ENCODE measurements around the gene OPN3. TPM values are rescaled to one million over a fixed set of nuclear protein-coding genes. Genes with fewer than 3 reads are reported as not detected.

The OPN3 gene
- total and polyA plus RNA-seq, 2 of the 4 experiments (the other 2 are of a cell fraction) = 16.4 to 21.9 TPM

DNA sequence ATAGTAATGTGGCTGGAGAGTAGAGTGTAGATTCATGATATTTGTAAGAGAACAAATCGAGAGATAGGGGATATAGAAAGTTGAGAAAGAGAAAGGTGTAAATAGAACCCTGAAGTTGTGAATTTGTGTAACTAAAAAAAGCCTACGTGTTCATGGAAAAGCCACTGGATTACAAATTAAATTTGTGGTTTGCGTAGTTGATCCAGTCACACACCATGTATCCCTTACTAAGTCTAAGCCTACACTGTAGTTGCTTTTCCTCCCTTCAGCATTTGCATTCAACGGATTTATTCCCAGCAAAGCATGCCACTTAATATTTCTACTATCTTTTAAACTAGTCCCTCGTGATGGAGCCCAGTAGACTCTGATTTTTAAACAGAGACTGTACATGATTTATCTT is 83.1 kb downstream of the OPN3 start:
- no TSS peak for BruUV-seq (replicated peaks)
- H2BK5ac ChIP-seq (ENCODE audit: low read depth, low read length, poor library complexity, severe bottlenecking) = no peak overlapping the region
- no peaks in the 10 kb centered on the region for H3K4me1 ChIP-seq (ENCODE audit: control insufficient read depth, insufficient read depth, low read length)
- no peak overlapping the region for H2BK120ac ChIP-seq (ENCODE audit: low read depth, low read length)
- no peak overlapping the region for H4K91ac ChIP-seq (ENCODE audit: insufficient read depth, low read depth, low read length)
- ATAC-seq (ENCODE audit: low read depth) (no peak), DNase-seq (no peak)
- H3K4ac ChIP-seq (ENCODE audit: low read depth, low read length) = no peak overlapping the region
- H4K8ac ChIP-seq (ENCODE audit: low read depth in 2 of 2, low read length in 2 of 2) = no peak overlapping the region
- H3K56ac ChIP-seq (ENCODE audit: extremely low read depth, insufficient read depth, low read length) = no peak overlapping the region
- H3K9me3 ChIP-seq (ENCODE audit: control insufficient read depth, insufficient read depth, low read length) = no peaks in the 10 kb centered on the region
- no peak overlapping the region for H3K27ac ChIP-seq (ENCODE audit: insufficient read depth, low read length)
- 68 to 100% methylated on average over 1 to 2 of the region's 5 CpGs for WGBS, 2 experiments (ENCODE audit: extremely low coverage in 2 of 2, insufficient read length in 1 of 2)
- H2BK15ac ChIP-seq (ENCODE audit: low read depth, low read length) = no peak overlapping the region
- H3K9me1 ChIP-seq (ENCODE audit: insufficient read depth, low read length) = no peaks in the 10 kb centered on the region
- POLR2A ChIA-PET (ENCODE audit: unreplicated experiment) = no interaction called here
- H3K4me2 ChIP-seq (ENCODE audit: low read depth, low read length) = no peak overlapping the region
- no peak overlapping the region for H2AK5ac ChIP-seq (ENCODE audit: low read depth, low read length)
- dilution Hi-C loops (cut with HindIII; ENCODE audit: low sequenced_read_pairs, unreplicated experiment) = no loop called here
- no peak overlapping the region for H2AFZ ChIP-seq (replicated peaks; ENCODE audit: low read length, poor library complexity)
- H3K23ac ChIP-seq (ENCODE audit: low read depth, low read length) = no peak overlapping the region
- H3K27me3 ChIP-seq (ENCODE audit: control insufficient read depth, insufficient read depth, low read length) = no peaks in the 10 kb centered on the region; the same call in 1 of the 2 replicates
- in situ Hi-C loops (cut with MboI; ENCODE audit: low sequenced_read_pairs) = no loop called here
- no peaks in the 10 kb centered on the region for H3K36me3 ChIP-seq (ENCODE audit: control insufficient read depth, insufficient read depth, low read length)
- no peak overlapping the region for H4K5ac ChIP-seq (ENCODE audit: low read depth, low read length)
- no peak overlapping the region for H3K4me3 ChIP-seq (ENCODE audit: insufficient read depth, low read depth, low read length)
- no peaks in the 10 kb centered on the region for H3K79me1 ChIP-seq (ENCODE audit: low read depth in 1 of 2, low read length in 2 of 2)
- H3K18ac ChIP-seq (ENCODE audit: low read depth, low read length) = no peak overlapping the region
- intact Hi-C loops (cut with micrococcal nuclease) = no loop called here
- H2AK9ac ChIP-seq (replicated peaks; ENCODE audit: low read depth, low read length, poor library complexity) = no peak overlapping the region
- no peak overlapping the region for H3K14ac ChIP-seq (replicated peaks; ENCODE audit: low read depth, low read length)
- H2BK20ac ChIP-seq (ENCODE audit: low read depth, low read length) = no peak overlapping the region
- H4K20me1 ChIP-seq (ENCODE audit: insufficient read depth, low read length) = no peaks in the 10 kb centered on the region
- TF ChIP-seq, protein P1, sequence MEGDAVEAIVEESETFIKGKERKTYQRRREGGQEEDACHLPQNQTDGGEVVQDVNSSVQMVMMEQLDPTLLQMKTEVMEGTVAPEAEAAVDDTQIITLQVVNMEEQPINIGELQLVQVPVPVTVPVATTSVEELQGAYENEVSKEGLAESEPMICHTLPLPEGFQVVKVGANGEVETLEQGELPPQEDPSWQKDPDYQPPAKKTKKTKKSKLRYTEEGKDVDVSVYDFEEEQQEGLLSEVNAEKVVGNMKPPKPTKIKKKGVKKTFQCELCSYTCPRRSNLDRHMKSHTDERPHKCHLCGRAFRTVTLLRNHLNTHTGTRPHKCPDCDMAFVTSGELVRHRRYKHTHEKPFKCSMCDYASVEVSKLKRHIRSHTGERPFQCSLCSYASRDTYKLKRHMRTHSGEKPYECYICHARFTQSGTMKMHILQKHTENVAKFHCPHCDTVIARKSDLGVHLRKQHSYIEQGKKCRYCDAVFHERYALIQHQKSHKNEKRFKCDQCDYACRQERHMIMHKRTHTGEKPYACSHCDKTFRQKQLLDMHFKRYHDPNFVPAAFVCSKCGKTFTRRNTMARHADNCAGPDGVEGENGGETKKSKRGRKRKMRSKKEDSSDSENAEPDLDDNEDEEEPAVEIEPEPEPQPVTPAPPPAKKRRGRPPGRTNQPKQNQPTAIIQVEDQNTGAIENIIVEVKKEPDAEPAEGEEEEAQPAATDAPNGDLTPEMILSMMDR (conservative IDR thresholded peaks at IDR 0.05; ENCODE audit: low read depth, low read length) = no peak
- TF ChIP-seq RCOR1 (IDR thresholded peaks at IDR 0.05; ENCODE audit: insufficient replicate concordance, low read length) = no peak
- TF ChIP-seq RAD21 (IDR thresholded peaks at IDR 0.05; ENCODE audit: low read length) = no peak
- no peak for TF ChIP-seq SMC3 (IDR thresholded peaks at IDR 0.05; ENCODE audit: low read depth, low read length)
- no peak for TF ChIP-seq MAFK (IDR thresholded peaks at IDR 0.05; ENCODE audit: low read depth, low read length)
- TF ChIP-seq BHLHE40 (IDR thresholded peaks at IDR 0.05; ENCODE audit: low read depth, low read length) = no peak
- TF ChIP-seq RFX5 (IDR thresholded peaks at IDR 0.05; ENCODE audit: low read depth, low read length) = no peak
- TF ChIP-seq, protein P2, sequence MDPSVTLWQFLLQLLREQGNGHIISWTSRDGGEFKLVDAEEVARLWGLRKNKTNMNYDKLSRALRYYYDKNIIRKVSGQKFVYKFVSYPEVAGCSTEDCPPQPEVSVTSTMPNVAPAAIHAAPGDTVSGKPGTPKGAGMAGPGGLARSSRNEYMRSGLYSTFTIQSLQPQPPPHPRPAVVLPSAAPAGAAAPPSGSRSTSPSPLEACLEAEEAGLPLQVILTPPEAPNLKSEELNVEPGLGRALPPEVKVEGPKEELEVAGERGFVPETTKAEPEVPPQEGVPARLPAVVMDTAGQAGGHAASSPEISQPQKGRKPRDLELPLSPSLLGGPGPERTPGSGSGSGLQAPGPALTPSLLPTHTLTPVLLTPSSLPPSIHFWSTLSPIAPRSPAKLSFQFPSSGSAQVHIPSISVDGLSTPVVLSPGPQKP (IDR thresholded peaks at IDR 0.05; ENCODE audit: borderline replicate concordance, low read depth, low read length) = no peak
- no peak for TF ChIP-seq CEBPB (IDR thresholded peaks at IDR 0.05; ENCODE audit: low read depth, low read length)
- TF ChIP-seq NFE2L2 (IDR thresholded peaks at IDR 0.05; ENCODE audit: low read depth, low read length) = no peak
- TF ChIP-seq USF2 (IDR thresholded peaks at IDR 0.05; ENCODE audit: low read depth, low read length) = no peak
- TF ChIP-seq CHD1 (IDR thresholded peaks at IDR 0.05; ENCODE audit: low read depth, low read length) = no peak
- no peak for TF ChIP-seq MXI1 (IDR thresholded peaks at IDR 0.05; ENCODE audit: borderline replicate concordance, low read depth, low read length)
- no peak for TF ChIP-seq FOS (IDR thresholded peaks at IDR 0.05; ENCODE audit: low read depth, low read length)
- TF ChIP-seq MAZ (IDR thresholded peaks at IDR 0.05; ENCODE audit: borderline replicate concordance, low read depth, low read length) = no peak
- no peak for TF ChIP-seq POLR2A (IDR thresholded peaks at IDR 0.05; ENCODE audit: low read depth, low read length)
- H3K9ac ChIP-seq (ENCODE audit: low read depth, low read length) = no peak overlapping the region
- CTCF ChIA-PET = no interaction called here

Data from IMR-90 (cell line).